Testis (tissue), 3 donors: Measurements from ENCODE around the gene LRPPRC. TPM values are rescaled to one million over a fixed set of nuclear protein-coding genes. Genes with fewer than 3 reads are reported as not detected.

Experiments used
- DNase-seq: peaks from one replicate; pipeline ENCODE4 v3.0.0-alpha.2; 2019
- H3K27ac ChIP-seq, 2 donors: fragments of 200-600 bp; sonication (generic); one replicate each; pipeline ENCODE4 v1.5.1; 2019
- H3K27me3 ChIP-seq: fragments of 200-600 bp; sonication (generic); one replicate; pipeline ENCODE4 v1.5.1; 2019
- H3K36me3 ChIP-seq: fragments of 200-600 bp; sonication (generic); one replicate; pipeline ENCODE4 v1.5.1; 2017; ENCODE audit warnings: low read depth; ENCODE audit errors: missing control alignments
- H3K4me1 ChIP-seq: fragments of 200-600 bp; sonication (generic); one replicate; pipeline ENCODE4 v1.5.1; 2019
- H3K4me3 ChIP-seq, 2 donors: fragments of 200-600 bp; sonication (generic); one replicate each; pipeline ENCODE4 v1.5.1; 2017 to 2019
- H3K9me3 ChIP-seq: fragments of 200-600 bp; sonication (generic); one replicate; pipeline ENCODE4 v1.5.1; 2017
- CTCF ChIP-seq, 3 experiments: fragments of 450-650 bp in 2 of 3; fragments of 200-600 bp in 1 of 3; sonication (generic) in 1 of 3; IDR thresholded peaks; one replicate each; pipeline ENCODE4 v1.5.1; 2016 to 2019; ENCODE audit warnings: antibody characterized with exemption in 3 of 3, mild to moderate bottlenecking in 2 of 3, moderate library complexity in 1 of 3
- POLR2A ChIP-seq: fragments of 450-650 bp; IDR thresholded peaks from one replicate; pipeline ENCODE4 v1.6.1; 2017; ENCODE audit warnings: antibody characterized with exemption, mild to moderate bottlenecking, moderate library complexity
- WGBS, 2 donors: methylation state at CpG; one replicate each; pipeline ENCODE4 v1.1.5; 2018; 5-methylcytosine and 5-hydroxymethylcytosine counted together
- intact Hi-C: fragments of 100-400 bp; cut with DNase I; formaldehyde crosslinking; loops from one replicate; pipeline ENCODE4 v1.15.1; 2023; ENCODE audit warnings: low total_unique reads
- polyA plus RNA-seq: library from polyadenylated mRNA; stranded (reverse); fragments of 350-450 nt; fragmentation: Illumina TruSeq; extraction: RNeasy Lipid Tissue Mini Kit (QIAGEN cat#74804); gene quantifications from one replicate; pipeline ENCODE4 v1.2.3, GENCODE V29; 2014; ENCODE audit warnings: low read depth, low replicate concordance; ENCODE audit not compliant: insufficient read depth
- total RNA-seq, 2 donors: library from RNA; depleted of rRNA; stranded (reverse); fragments of >200 nt; gene quantifications; one replicate each; pipeline ENCODE4 v1.2.3, GENCODE V29; 2016

The LRPPRC gene
- total and polyA plus RNA-seq, 3 donors from 2014 or later, result 65.7 to 133 (median 114) TPM

- intact Hi-C loops, result no loop called here
- H3K27me3 ChIP-seq, result no peaks in the 10 kb centered on the region
- no peak for DNase-seq
- 85 to 86% methylated on average over 1 of the region's 1 CpG for WGBS, 2 donors
- H3K4me3 ChIP-seq, result no peak overlapping the region
- TF ChIP-seq CTCF (IDR thresholded peaks at IDR 0.05) (no peak), POLR2A (no peak)
- H3K36me3 ChIP-seq, result no peaks in the 10 kb centered on the region
- H3K4me1 ChIP-seq, result no peaks in the 10 kb centered on the region
- H3K9me3 ChIP-seq, result no peaks in the 10 kb centered on the region
- H3K27ac ChIP-seq, result no peak overlapping the region
Observed at GRCh38 chr2:43845181-43845580, 150.6 kb downstream of the LRPPRC start.

GRCh38 chr2:43842866-43843226 lies 152.9 kb downstream of the LRPPRC start:
- no peak overlapping the region for H3K27ac ChIP-seq
- intact Hi-C loops, result no loop called here
- DNase-seq, result no peak
- WGBS, 2 donors, result 88 to 94% methylated on average over 9 of the region's 9 CpGs
- H3K4me3 ChIP-seq, result no peak overlapping the region
- H3K27me3 ChIP-seq, result no peaks in the 10 kb centered on the region
- H3K9me3 ChIP-seq, result no peaks in the 10 kb centered on the region
- TF ChIP-seq CTCF (IDR thresholded peaks at IDR 0.05) (no peak), POLR2A (no peak)
- H3K36me3 ChIP-seq, result no peaks in the 10 kb centered on the region
- H3K4me1 ChIP-seq, result no peaks in the 10 kb centered on the region

- no peaks in the 10 kb centered on the region for H3K27me3 ChIP-seq
- H3K4me3 ChIP-seq, result no peak overlapping the region
- H3K27ac ChIP-seq, result no peak overlapping the region
- intact Hi-C loops, result no loop called here
- no peaks in the 10 kb centered on the region for H3K9me3 ChIP-seq
- whole genome bisulfite sequencing, 2 donors, result 89 to 95% methylated on average over 12 to 14 of the region's 14 CpGs
- DNase-seq, result no peak
- no peaks in the 10 kb centered on the region for H3K36me3 ChIP-seq
- no peaks in the 10 kb centered on the region for H3K4me1 ChIP-seq
- no peak for TF ChIP-seq CTCF (IDR thresholded peaks at IDR 0.05)
- TF ChIP-seq POLR2A, result no peak
Observed at GRCh38 chr2:43841949-43842865, 153.6 kb downstream of the LRPPRC start.

GRCh38 chr2:43840965-43841364 lies 154.8 kb downstream of the LRPPRC start:
- intact Hi-C loops, result no loop called here

More at GRCh38 chr2:43840965-43841364, 154.8 kb downstream of the LRPPRC start:
- no peaks in the 10 kb centered on the region for H3K9me3 ChIP-seq
- no peaks in the 10 kb centered on the region for H3K27me3 ChIP-seq
- TF ChIP-seq CTCF (IDR thresholded peaks at IDR 0.05), result no peak
- H3K36me3 ChIP-seq, result no peaks in the 10 kb centered on the region
- 46 to 57% methylated on average over 4 to 5 of the region's 5 CpGs for WGBS, 2 donors
- no peak overlapping the region for H3K27ac ChIP-seq
- DNase-seq, result no peak
- H3K4me3 ChIP-seq, result no peak overlapping the region
- no peaks in the 10 kb centered on the region for H3K4me1 ChIP-seq
